Kidney (tissue), 14 donors: Measurements from ENCODE around the gene LIMD2. TPM values are rescaled to one million over a fixed set of nuclear protein-coding genes. Genes with fewer than 3 reads are reported as not detected.

Experiments used
- DNase-seq, 5 donors: peaks; one replicate each; pipeline ENCODE4 v3.0.0-alpha.2; 2013 to 2020
- FAIRE-seq: peaks from 2 replicates; lab custom pipeline; 2012; peaks lifted over from hg19 to GRCh38; lab: Jason Lieb, UNC
- H3K27ac ChIP-seq, 2 donors: one replicate each; pipeline ENCODE4 v1.7.0; 2013; ENCODE audit warnings: low read depth in 2 of 2, low read length in 2 of 2, inconsistent platforms in 1 of 2
- H3K27me3 ChIP-seq: one replicate; pipeline ENCODE4 v1.7.1; 2013; ENCODE audit warnings: low read length, inconsistent platforms; ENCODE audit not compliant: control insufficient read depth, insufficient read depth
- H3K36me3 ChIP-seq, 3 donors: one replicate each; pipeline versions ENCODE4 v1.7.0 to v1.7.1; 2013; ENCODE audit warnings: low read length in 3 of 3, control low read depth in 1 of 3, inconsistent platforms in 1 of 3; ENCODE audit not compliant: insufficient read depth in 3 of 3, control insufficient read depth in 2 of 3
- H3K4me1 ChIP-seq, 3 donors: one replicate each; pipeline versions ENCODE4 v1.7.0 to v1.7.1; 2013; ENCODE audit warnings: low read length in 3 of 3, inconsistent platforms in 1 of 3, low read depth in 1 of 3; ENCODE audit not compliant: control insufficient read depth in 2 of 3, insufficient read depth in 2 of 3
- H3K4me3 ChIP-seq, 3 donors: one replicate each; pipeline versions ENCODE4 v1.7.0 to v1.8.1; 2013; ENCODE audit warnings: low read length in 3 of 3, control low read depth in 1 of 3, inconsistent platforms in 1 of 3
- H3K9ac ChIP-seq, 3 donors: one replicate each; pipeline versions ENCODE4 v1.7.0 to v1.7.1; 2013; ENCODE audit warnings: low read length in 3 of 3, control low read depth in 1 of 3, inconsistent platforms in 1 of 3
- H3K9me3 ChIP-seq, 3 donors: one replicate each; pipeline versions ENCODE4 v1.7.0 to v1.7.1; 2013; ENCODE audit warnings: low read length in 3 of 3, control low read depth in 1 of 3, inconsistent platforms in 1 of 3; ENCODE audit not compliant: control insufficient read depth in 2 of 3, insufficient read depth in 1 of 3
- intact Hi-C: fragments of 100-400 bp; cut with DNase I; formaldehyde crosslinking; loops from one replicate; pipeline ENCODE4 v1.11.1; 2022
- polyA plus RNA-seq: library from polyadenylated mRNA; stranded (reverse); fragments of 350-450 nt; fragmentation: Illumina TruSeq; extraction: RNeasy Lipid Tissue Mini Kit (QIAGEN cat#74804); gene quantifications from one replicate; pipeline ENCODE4 v1.2.3, GENCODE V29; 2014; ENCODE audit warnings: low read depth, low replicate concordance; ENCODE audit not compliant: insufficient read depth
- total RNA-seq: library from RNA; stranded (reverse); fragmentation: NEBNext Ultra II Directional; extraction: Animal tissue kit (Norgen Biotek cat#: 25700); gene quantifications from one replicate; pipeline ENCODE4 v1.2.1, GENCODE V29; 2021
- TF ChIP-seq, protein P1 (sequence below): IDR thresholded peaks from 3 replicates; pipeline ENCODE4 v1.5.1; 2012; ENCODE audit warnings: mild to moderate bottlenecking, moderate library complexity, borderline replicate concordance; ENCODE audit not compliant: insufficient read depth; ENCODE audit errors: extremely low read depth
- donor health status: control.
- donor health status: control.
- donor health status: control.
- donor health status: control.
- donor health status: control.
- donor health status: DM: yes; HTN: yes; CAD: no.
- donor health status: Normal renal cell carcinoma (clear cell type).

The LIMD2 gene
- total and polyA plus RNA-seq, 2 donors from 2014 or later = 11.5 to 32.3 TPM

- Histone ChIP-seq H3K9me3 (no peaks in the 10 kb centered on the region), H3K27me3 (no peaks in the 10 kb centered on the region), H3K27ac (no peak overlapping the region), H3K36me3 (peaks cover 4 to 33% (median 29%) of the 10 kb centered on the region in 3 donors), H3K4me3 (no peak overlapping the region), H3K9ac (no peak overlapping the region), H3K4me1 (peaks cover 0 to 11% (median 0%) of the 10 kb centered on the region in 3 donors)
- intact Hi-C loops = no loop called here
- TF ChIP-seq, protein P1, sequence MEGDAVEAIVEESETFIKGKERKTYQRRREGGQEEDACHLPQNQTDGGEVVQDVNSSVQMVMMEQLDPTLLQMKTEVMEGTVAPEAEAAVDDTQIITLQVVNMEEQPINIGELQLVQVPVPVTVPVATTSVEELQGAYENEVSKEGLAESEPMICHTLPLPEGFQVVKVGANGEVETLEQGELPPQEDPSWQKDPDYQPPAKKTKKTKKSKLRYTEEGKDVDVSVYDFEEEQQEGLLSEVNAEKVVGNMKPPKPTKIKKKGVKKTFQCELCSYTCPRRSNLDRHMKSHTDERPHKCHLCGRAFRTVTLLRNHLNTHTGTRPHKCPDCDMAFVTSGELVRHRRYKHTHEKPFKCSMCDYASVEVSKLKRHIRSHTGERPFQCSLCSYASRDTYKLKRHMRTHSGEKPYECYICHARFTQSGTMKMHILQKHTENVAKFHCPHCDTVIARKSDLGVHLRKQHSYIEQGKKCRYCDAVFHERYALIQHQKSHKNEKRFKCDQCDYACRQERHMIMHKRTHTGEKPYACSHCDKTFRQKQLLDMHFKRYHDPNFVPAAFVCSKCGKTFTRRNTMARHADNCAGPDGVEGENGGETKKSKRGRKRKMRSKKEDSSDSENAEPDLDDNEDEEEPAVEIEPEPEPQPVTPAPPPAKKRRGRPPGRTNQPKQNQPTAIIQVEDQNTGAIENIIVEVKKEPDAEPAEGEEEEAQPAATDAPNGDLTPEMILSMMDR = no peak
- FAIRE-seq (no peak), DNase-seq (peak in 1 of 5 donors; percentile 71)
These were observed 5.5 kb downstream of the LIMD2 start for GRCh38 chr17:63694229-63694949.

- H3K9me3 ChIP-seq = no peaks in the 10 kb centered on the region
- peaks cover 4 to 41% (median 37%) of the 10 kb centered on the region in 3 donors for H3K36me3 ChIP-seq
- peaks cover 0 to 11% (median 0%) of the 10 kb centered on the region in 3 donors for H3K4me1 ChIP-seq
- no peak overlapping the region for H3K27ac ChIP-seq
- intact Hi-C loops = no loop called here
- no peak overlapping the region for H3K4me3 ChIP-seq
- H3K9ac ChIP-seq = no peak overlapping the region
- TF ChIP-seq, protein P1 = no peak
- H3K27me3 ChIP-seq = no peaks in the 10 kb centered on the region
- FAIRE-seq (no peak), DNase-seq (no peak)
These were observed 6.4 kb downstream of the LIMD2 start for GRCh38 chr17:63693411-63694113.

GRCh38 chr17:63692195-63692816 lies 7.6 kb downstream of the LIMD2 start:
- no peaks in the 10 kb centered on the region for H3K27me3 ChIP-seq
- FAIRE-seq (no peak), DNase-seq (no peak)
- no peaks in the 10 kb centered on the region for H3K9me3 ChIP-seq
- no peak overlapping the region for H3K9ac ChIP-seq
- H3K4me3 ChIP-seq = no peak overlapping the region
- peaks cover 0 to 7% (median 0%) of the 10 kb centered on the region in 3 donors for H3K4me1 ChIP-seq
- H3K36me3 ChIP-seq = peaks cover 4 to 44% (median 37%) of the 10 kb centered on the region in 3 donors
- TF ChIP-seq, protein P1 = no peak
- intact Hi-C loops = no loop called here
- H3K27ac ChIP-seq = no peak overlapping the region
